Measurements from ENCODE around the gene SPAG17. TPM values are rescaled to one million over a fixed set of nuclear protein-coding genes. Genes with fewer than 3 reads are reported as not detected.

SPAG17 gene
- total RNA-seq, 1 experiment from 2014 or later = not detected

- H3K27me3 ChIP-seq (replicated peaks; ENCODE audit: insufficient read depth, low read depth, low read length, poor library complexity) = no peaks in the 10 kb centered on the region
- POLR2A ChIA-PET (ENCODE audit: low non-redundant PET) = no interaction called here
- CTCF ChIA-PET = no interaction called here
- H3K4me3 ChIP-seq (ENCODE audit: low read depth, low read length, poor library complexity, severe bottlenecking) = no peak overlapping the region
- intact Hi-C loops (cut with micrococcal nuclease; ENCODE audit: unreplicated experiment) = no loop called here
- DNase-seq (ENCODE audit: low spot score) = no peak
- H3K27ac ChIP-seq (ENCODE audit: low read depth, low read length, poor library complexity, severe bottlenecking) = no peak overlapping the region
- H3K4me1 ChIP-seq (ENCODE audit: insufficient read depth, low read length, poor library complexity, severe bottlenecking) = no peaks in the 10 kb centered on the region
- no peaks in the 10 kb centered on the region for H3K9me3 ChIP-seq (ENCODE audit: low read depth, low read length, poor library complexity, severe bottlenecking)
- no peak for TF ChIP-seq CTCF (conservative IDR thresholded peaks at IDR 0.05; ENCODE audit: low read depth, low read length)
- no peak for TF ChIP-seq EZH2 (IDR thresholded peaks at IDR 0.05; ENCODE audit: borderline replicate concordance, low read depth, low read length, poor library complexity, severe bottlenecking)
- no TSS peak for BruUV-seq (replicated peaks)
- no peaks in the 10 kb centered on the region for H3K36me3 ChIP-seq (ENCODE audit: insufficient read depth, low read length, poor library complexity, severe bottlenecking)
These were observed 85.3 kb downstream of the SPAG17 start for GRCh38 chr1:118099686-118100085.

GRCh38 chr1:118097622-118098348, 87.2 kb downstream of the SPAG17 start:
- no peak overlapping the region for H3K4me3 ChIP-seq (ENCODE audit: low read depth, low read length, poor library complexity, severe bottlenecking)
- CTCF ChIA-PET = no interaction called here
- no peaks in the 10 kb centered on the region for H3K27me3 ChIP-seq (replicated peaks; ENCODE audit: insufficient read depth, low read depth, low read length, poor library complexity)
- no peaks in the 10 kb centered on the region for H3K9me3 ChIP-seq (ENCODE audit: low read depth, low read length, poor library complexity, severe bottlenecking)
- POLR2A ChIA-PET (ENCODE audit: low non-redundant PET) = no interaction called here
- no peak overlapping the region for H3K27ac ChIP-seq (ENCODE audit: low read depth, low read length, poor library complexity, severe bottlenecking)
- intact Hi-C loops (cut with micrococcal nuclease; ENCODE audit: unreplicated experiment) = no loop called here
- no peaks in the 10 kb centered on the region for H3K36me3 ChIP-seq (ENCODE audit: insufficient read depth, low read length, poor library complexity, severe bottlenecking)
- no peaks in the 10 kb centered on the region for H3K4me1 ChIP-seq (ENCODE audit: insufficient read depth, low read length, poor library complexity, severe bottlenecking)
- no peak for DNase-seq (ENCODE audit: low spot score)
- BruUV-seq (replicated peaks) = no TSS peak
- TF ChIP-seq CTCF (conservative IDR thresholded peaks at IDR 0.05; ENCODE audit: low read depth, low read length) = no peak
- no peak for TF ChIP-seq EZH2 (IDR thresholded peaks at IDR 0.05; ENCODE audit: borderline replicate concordance, low read depth, low read length, poor library complexity, severe bottlenecking)

GRCh38 chr1:118093017-118093416, 92.0 kb downstream of the SPAG17 start:
- no TSS peak for BruUV-seq (replicated peaks)
- no peak for DNase-seq (ENCODE audit: low spot score)

More at GRCh38 chr1:118093017-118093416, 92.0 kb downstream of the SPAG17 start:
- Histone ChIP-seq H3K9me3 (ENCODE audit: low read depth, low read length, poor library complexity, severe bottlenecking) (no peaks in the 10 kb centered on the region), H3K27me3 (replicated peaks; ENCODE audit: insufficient read depth, low read depth, low read length, poor library complexity) (no peaks in the 10 kb centered on the region), H3K4me3 (ENCODE audit: low read depth, low read length, poor library complexity, severe bottlenecking) (no peak overlapping the region), H3K36me3 (ENCODE audit: insufficient read depth, low read length, poor library complexity, severe bottlenecking) (no peaks in the 10 kb centered on the region), H3K27ac (ENCODE audit: low read depth, low read length, poor library complexity, severe bottlenecking) (no peak overlapping the region), H3K4me1 (ENCODE audit: insufficient read depth, low read length, poor library complexity, severe bottlenecking) (no peaks in the 10 kb centered on the region)
- intact Hi-C loops (cut with micrococcal nuclease; ENCODE audit: unreplicated experiment) = no loop called here
- ChIA-PET CTCF (no interaction called here), POLR2A (ENCODE audit: low non-redundant PET) (no interaction called here)
- TF ChIP-seq CTCF (conservative IDR thresholded peaks at IDR 0.05; ENCODE audit: low read depth, low read length) (no peak), EZH2 (IDR thresholded peaks at IDR 0.05; ENCODE audit: borderline replicate concordance, low read depth, low read length, poor library complexity, severe bottlenecking) (no peak)
